GM23338 (cell line): ENCODE results near the gene ZNF550. TPM values are rescaled to one million over a fixed set of nuclear protein-coding genes. Genes with fewer than 3 reads are reported as not detected.
"Not testable (repeated sequence)": the region's sequence is repeated elsewhere in the genome, so short reads cannot be mapped to it uniquely, and the experiment has no call there.

Experiments
- ATAC-seq: fragments of 200-7000 bp; cut with Tn5 transposase; 3 replicates; pipeline ENCODE4 v1.9.1; 2020
- DNase-seq: peaks from one replicate; pipeline ENCODE4 v3.0.0-alpha.2; 2015; ENCODE audit warnings: low spot score
- H2AFZ ChIP-seq: fragments of 200-600 bp; sonication (generic); 2 replicates; pipeline ENCODE4 v1.8.0; 2016; ENCODE audit warnings: antibody characterized with exemption, mild to moderate bottlenecking, moderate library complexity
- H3F3A ChIP-seq: fragments of 200-600 bp; sonication (generic); replicated peaks from 2 replicates; pipeline ENCODE4 v1.8.0; 2017; ENCODE audit warnings: antibody characterized with exemption, mixed run types, low read depth
- H3K27ac ChIP-seq: fragments of 200-600 bp; sonication (generic); 2 replicates; pipeline ENCODE4 v1.6.1; 2016; ENCODE audit warnings: low read depth
- H3K27me3 ChIP-seq: fragments of 200-600 bp; sonication (generic); 2 replicates; pipeline ENCODE4 v1.8.0; 2016; ENCODE audit warnings: mild to moderate bottlenecking, mixed run types, moderate library complexity; ENCODE audit not compliant: insufficient read depth
- H3K36me3 ChIP-seq: fragments of 200-600 bp; sonication (generic); 2 replicates; pipeline ENCODE4 v1.8.0; 2016; ENCODE audit warnings: mild to moderate bottlenecking; ENCODE audit not compliant: insufficient read depth
- H3K4me1 ChIP-seq: fragments of 200-600 bp; sonication (generic); 2 replicates; pipeline ENCODE4 v1.8.0; 2016; ENCODE audit warnings: mild to moderate bottlenecking, moderate library complexity; ENCODE audit not compliant: insufficient read depth
- H3K4me2 ChIP-seq: fragments of 200-600 bp; sonication (generic); 2 replicates; pipeline ENCODE4 v1.7.1; 2017; ENCODE audit warnings: mixed run types
- H3K4me3 ChIP-seq: fragments of 200-600 bp; sonication (generic); 2 replicates; pipeline ENCODE4 v1.6.1; 2016; ENCODE audit warnings: mixed run types
- H3K79me2 ChIP-seq: fragments of 200-600 bp; sonication (generic); replicated peaks from 2 replicates; pipeline ENCODE4 v1.8.0; 2017; ENCODE audit warnings: mild to moderate bottlenecking; ENCODE audit not compliant: insufficient read depth
- H3K9me2 ChIP-seq: fragments of 200-600 bp; sonication (generic); 2 replicates; pipeline ENCODE4 v1.8.0; 2017; ENCODE audit not compliant: insufficient read depth
- H4K20me1 ChIP-seq: fragments of 200-600 bp; sonication (generic); replicated peaks from 2 replicates; pipeline ENCODE4 v1.8.0; 2017; ENCODE audit warnings: mild to moderate bottlenecking; ENCODE audit not compliant: insufficient read depth
- H3K27ac Mint-ChIP-seq: 2 replicates; pipeline ENCODE4 v1.8.0; 2020; ENCODE audit warnings: inconsistent platforms, mild to moderate bottlenecking, moderate library complexity, mixed read lengths
- H3K27me3 Mint-ChIP-seq: 3 replicates; pipeline ENCODE4 v1.8.0; 2022; ENCODE audit warnings: low read depth, mild to moderate bottlenecking, moderate library complexity, mixed read lengths, inconsistent platforms; ENCODE audit not compliant: insufficient read depth, poor library complexity
- H3K36me3 Mint-ChIP-seq: 3 replicates; pipeline ENCODE4 v1.8.0; 2021; ENCODE audit warnings: low read depth, mild to moderate bottlenecking, inconsistent platforms, moderate library complexity, mixed read lengths
- H3K4me1 Mint-ChIP-seq: 3 replicates; pipeline ENCODE4 v1.8.0; 2020; ENCODE audit warnings: mild to moderate bottlenecking, inconsistent platforms, mixed read lengths
- H3K4me3 Mint-ChIP-seq: 3 replicates; pipeline ENCODE4 v1.8.0; 2021; ENCODE audit warnings: moderate library complexity, mild to moderate bottlenecking, inconsistent platforms, mixed read lengths
- H3K9me3 Mint-ChIP-seq: 3 replicates; pipeline ENCODE4 v1.8.0; 2020; ENCODE audit warnings: moderate library complexity, mild to moderate bottlenecking, inconsistent platforms, mixed read lengths
- CREB1 ChIP-seq: fragments of 250-450 bp; sonication (Bioruptor Pico); IDR thresholded peaks from 2 replicates; pipeline ENCODE4 v1.5.0; 2020; ENCODE audit warnings: low read depth, mild to moderate bottlenecking, moderate library complexity
- POLR2AphosphoS5 ChIP-seq: IDR thresholded peaks from 2 replicates; pipeline ENCODE4 v1.6.1; 2016; ENCODE audit warnings: antibody characterized with exemption, low read depth
- polyA plus RNA-seq: library from polyadenylated mRNA; unstranded; fragments of >200 nt; fragmentation: Nextera tagmentation; extraction: Ambion mirVana; gene quantifications from 2 replicates; pipeline ENCODE4 v1.2.1, GENCODE V29; 2016
- total RNA-seq: library from RNA; depleted of rRNA; stranded (reverse); fragments of >200 nt; shearing (Covaris generic); gene quantifications from 2 replicates; pipeline ENCODE4 v1.2.3, GENCODE V29; 2014
- TF ChIP-seq, protein P1 (sequence below): IDR thresholded peaks from 2 replicates; pipeline ENCODE4 v1.6.1; 2016; ENCODE audit warnings: antibody characterized with exemption
- TF ChIP-seq, protein P2 (sequence below): fragments of 250-450 bp; sonication (Bioruptor Pico); IDR thresholded peaks from 2 replicates; pipeline ENCODE4 v1.5.0; 2020; ENCODE audit warnings: mild to moderate bottlenecking, moderate library complexity

ZNF550 gene
- total and polyA plus RNA-seq, 2 experiments from 2014 or later: 5.7 to 14.7 TPM

DNA sequence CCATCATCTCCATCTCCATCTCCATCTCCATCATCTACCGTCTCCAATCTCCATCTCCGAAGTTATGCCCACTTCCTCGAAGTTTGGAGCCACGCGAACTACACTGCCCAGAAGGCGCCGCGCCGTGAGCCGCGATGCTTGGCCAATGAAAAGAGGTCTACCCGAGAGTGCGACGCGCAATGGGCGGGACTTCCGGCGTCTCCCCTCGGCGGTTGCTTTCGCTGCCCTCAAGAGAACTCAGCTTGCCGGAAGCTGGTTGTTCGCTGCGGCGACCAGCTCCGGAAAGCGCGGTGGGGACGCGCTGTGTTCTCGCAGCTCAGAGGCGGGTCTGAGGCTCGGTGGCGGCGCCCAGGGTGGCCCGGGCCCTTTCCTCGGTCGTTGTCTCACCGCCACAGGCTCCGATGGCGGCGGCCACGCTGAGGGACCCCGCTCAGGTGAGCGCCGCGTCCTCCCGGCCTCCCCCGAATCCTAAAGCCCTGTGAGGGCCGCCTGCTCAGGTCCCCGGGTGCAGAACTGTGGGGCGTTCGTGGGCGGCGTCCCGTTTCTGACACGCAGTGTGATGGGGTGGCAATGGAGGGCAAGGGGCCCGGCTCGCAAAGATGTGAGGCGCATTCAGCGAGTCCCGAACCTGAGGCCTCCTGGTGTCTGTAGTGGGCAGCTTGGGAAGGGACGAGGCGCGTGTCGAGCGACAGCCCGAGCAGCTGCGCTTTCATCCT, 59.8 kb downstream of the ZNF550 start, which contains the start of gene ZNF773:
ZNF773 (plus strand) TSS at position 259 of the 716 bp plus-strand sequence; CDS start at position 402, 143 bp downstream.
- H4K20me1 ChIP-seq, H3K27me3 Mint-ChIP-seq, H3K4me1 ChIP-seq, H3K9me3 Mint-ChIP-seq, H3K27ac ChIP-seq, H3K27me3 ChIP-seq, H3K27ac Mint-ChIP-seq, H3K9me2 ChIP-seq, H2AFZ ChIP-seq, H3F3A ChIP-seq, H3K36me3 ChIP-seq, H3K4me1 Mint-ChIP-seq: not testable (repeated sequence)
- ATAC-seq (peak; percentile 98), DNase-seq (peak; percentile 98)
- H3K4me3 ChIP-seq: peak within 1 kb of the TSS; percentile 71
- Mint-ChIP-seq H3K36me3 (peaks cover 36% of the 10 kb centered on the region), H3K4me3 (peak within 1 kb of the TSS; percentile 82)
- peak within 1 kb of the TSS; percentile 82 for H3K4me2 ChIP-seq
- TF ChIP-seq, protein P1, sequence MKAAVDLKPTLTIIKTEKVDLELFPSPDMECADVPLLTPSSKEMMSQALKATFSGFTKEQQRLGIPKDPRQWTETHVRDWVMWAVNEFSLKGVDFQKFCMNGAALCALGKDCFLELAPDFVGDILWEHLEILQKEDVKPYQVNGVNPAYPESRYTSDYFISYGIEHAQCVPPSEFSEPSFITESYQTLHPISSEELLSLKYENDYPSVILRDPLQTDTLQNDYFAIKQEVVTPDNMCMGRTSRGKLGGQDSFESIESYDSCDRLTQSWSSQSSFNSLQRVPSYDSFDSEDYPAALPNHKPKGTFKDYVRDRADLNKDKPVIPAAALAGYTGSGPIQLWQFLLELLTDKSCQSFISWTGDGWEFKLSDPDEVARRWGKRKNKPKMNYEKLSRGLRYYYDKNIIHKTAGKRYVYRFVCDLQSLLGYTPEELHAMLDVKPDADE: peak; percentile 84
- TF ChIP-seq POLR2AphosphoS5: peak; percentile 91
- peak; percentile 85 for TF ChIP-seq CREB1 (CRISPR knock-in tag)
- TF ChIP-seq, protein P2, sequence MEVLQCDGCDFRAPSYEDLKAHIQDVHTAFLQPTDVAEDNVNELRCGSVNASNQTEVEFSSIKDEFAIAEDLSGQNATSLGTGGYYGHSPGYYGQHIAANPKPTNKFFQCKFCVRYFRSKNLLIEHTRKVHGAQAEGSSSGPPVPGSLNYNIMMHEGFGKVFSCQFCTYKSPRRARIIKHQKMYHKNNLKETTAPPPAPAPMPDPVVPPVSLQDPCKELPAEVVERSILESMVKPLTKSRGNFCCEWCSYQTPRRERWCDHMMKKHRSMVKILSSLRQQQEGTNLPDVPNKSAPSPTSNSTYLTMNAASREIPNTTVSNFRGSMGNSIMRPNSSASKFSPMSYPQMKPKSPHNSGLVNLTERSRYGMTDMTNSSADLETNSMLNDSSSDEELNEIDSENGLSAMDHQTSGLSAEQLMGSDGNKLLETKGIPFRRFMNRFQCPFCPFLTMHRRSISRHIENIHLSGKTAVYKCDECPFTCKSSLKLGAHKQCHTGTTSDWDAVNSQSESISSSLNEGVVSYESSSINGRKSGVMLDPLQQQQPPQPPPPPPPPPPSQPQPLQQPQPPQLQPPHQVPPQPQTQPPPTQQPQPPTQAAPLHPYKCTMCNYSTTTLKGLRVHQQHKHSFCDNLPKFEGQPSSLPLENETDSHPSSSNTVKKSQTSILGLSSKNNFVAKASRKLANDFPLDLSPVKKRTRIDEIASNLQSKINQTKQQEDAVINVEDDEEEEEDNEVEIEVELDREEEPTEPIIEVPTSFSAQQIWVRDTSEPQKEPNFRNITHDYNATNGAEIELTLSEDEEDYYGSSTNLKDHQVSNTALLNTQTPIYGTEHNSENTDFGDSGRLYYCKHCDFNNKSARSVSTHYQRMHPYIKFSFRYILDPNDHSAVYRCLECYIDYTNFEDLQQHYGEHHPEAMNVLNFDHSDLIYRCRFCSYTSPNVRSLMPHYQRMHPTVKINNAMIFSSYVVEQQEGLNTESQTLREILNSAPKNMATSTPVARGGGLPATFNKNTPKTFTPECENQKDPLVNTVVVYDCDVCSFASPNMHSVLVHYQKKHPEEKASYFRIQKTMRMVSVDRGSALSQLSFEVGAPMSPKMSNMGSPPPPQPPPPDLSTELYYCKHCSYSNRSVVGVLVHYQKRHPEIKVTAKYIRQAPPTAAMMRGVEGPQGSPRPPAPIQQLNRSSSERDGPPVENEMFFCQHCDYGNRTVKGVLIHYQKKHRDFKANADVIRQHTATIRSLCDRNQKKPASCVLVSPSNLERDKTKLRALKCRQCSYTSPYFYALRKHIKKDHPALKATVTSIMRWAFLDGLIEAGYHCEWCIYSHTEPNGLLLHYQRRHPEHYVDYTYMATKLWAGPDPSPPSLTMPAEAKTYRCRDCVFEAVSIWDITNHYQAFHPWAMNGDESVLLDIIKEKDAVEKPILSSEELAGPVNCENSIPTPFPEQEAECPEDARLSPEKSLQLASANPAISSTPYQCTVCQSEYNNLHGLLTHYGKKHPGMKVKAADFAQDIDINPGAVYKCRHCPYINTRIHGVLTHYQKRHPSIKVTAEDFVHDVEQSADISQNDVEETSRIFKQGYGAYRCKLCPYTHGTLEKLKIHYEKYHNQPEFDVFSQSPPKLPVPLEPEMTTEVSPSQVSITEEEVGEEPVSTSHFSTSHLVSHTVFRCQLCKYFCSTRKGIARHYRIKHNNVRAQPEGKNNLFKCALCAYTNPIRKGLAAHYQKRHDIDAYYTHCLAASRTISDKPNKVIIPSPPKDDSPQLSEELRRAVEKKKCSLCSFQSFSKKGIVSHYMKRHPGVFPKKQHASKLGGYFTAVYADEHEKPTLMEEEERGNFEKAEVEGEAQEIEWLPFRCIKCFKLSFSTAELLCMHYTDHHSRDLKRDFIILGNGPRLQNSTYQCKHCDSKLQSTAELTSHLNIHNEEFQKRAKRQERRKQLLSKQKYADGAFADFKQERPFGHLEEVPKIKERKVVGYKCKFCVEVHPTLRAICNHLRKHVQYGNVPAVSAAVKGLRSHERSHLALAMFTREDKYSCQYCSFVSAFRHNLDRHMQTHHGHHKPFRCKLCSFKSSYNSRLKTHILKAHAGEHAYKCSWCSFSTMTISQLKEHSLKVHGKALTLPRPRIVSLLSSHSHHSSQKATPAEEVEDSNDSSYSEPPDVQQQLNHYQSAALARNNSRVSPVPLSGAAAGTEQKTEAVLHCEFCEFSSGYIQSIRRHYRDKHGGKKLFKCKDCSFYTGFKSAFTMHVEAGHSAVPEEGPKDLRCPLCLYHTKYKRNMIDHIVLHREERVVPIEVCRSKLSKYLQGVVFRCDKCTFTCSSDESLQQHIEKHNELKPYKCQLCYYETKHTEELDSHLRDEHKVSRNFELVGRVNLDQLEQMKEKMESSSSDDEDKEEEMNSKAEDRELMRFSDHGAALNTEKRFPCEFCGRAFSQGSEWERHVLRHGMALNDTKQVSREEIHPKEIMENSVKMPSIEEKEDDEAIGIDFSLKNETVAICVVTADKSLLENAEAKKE (CRISPR knock-in tag): peak; percentile 51; the same call in 1 of the 2 replicates
- peaks cover 28% of the 10 kb centered on the region for H3K79me2 ChIP-seq

DNA sequence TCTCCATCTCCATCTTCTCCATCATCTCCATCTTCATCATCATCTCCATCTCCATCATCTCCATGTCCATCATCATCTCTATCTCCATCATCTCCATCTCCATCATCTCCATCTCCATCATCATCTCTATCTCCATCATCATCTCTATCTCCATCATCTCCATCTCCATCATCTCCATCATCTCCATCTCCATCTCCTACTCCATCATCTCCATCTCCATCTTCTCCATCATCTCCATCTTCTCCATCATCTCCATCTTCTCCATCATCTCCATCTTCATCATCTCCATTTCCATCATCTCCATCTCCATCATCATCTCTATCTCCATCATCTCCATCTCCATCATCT, 60.4 kb downstream of the ZNF550 start:
- H3K27me3 Mint-ChIP-seq, H3K27me3 ChIP-seq, H3F3A ChIP-seq, H3K4me2 ChIP-seq, H3K9me2 ChIP-seq, H3K36me3 ChIP-seq, H3K4me1 Mint-ChIP-seq, H3K4me1 ChIP-seq, H4K20me1 ChIP-seq, ATAC-seq, H3K27ac ChIP-seq, H3K27ac Mint-ChIP-seq, H2AFZ ChIP-seq, H3K9me3 Mint-ChIP-seq, H3K4me3 ChIP-seq, DNase-seq: not testable (repeated sequence)
- Mint-ChIP-seq H3K4me3 (peak overlapping the region; percentile 82), H3K36me3 (peaks cover 36% of the 10 kb centered on the region)
- peaks cover 28% of the 10 kb centered on the region for H3K79me2 ChIP-seq

DNA sequence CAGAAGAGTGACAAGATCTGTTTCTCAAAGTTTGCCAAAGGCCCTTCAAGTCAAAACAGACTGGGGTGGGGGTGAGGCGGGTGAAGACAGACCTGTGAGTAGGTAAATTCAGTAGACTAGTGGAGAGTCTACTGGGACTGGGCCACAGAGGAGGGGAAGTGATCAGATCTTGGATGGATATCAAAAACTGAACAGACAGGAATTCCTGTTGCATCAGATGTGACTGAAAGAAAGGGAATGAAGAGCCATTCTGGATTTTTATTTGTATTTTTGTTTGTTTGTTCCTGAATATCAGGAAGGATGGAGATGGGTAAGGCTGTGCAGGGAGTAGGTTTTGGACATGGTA, 71.4 kb downstream of the ZNF550 start:
- peak overlapping the region; percentile 20; the same call in 1 of the 2 replicates for H3K27ac Mint-ChIP-seq

More for the DNA sequence above, 71.4 kb downstream of the ZNF550 start:
- not testable (repeated sequence) for H3K27me3 Mint-ChIP-seq, H3K4me1 ChIP-seq, H3K9me2 ChIP-seq, H3K27me3 ChIP-seq, H3F3A ChIP-seq, DNase-seq, H4K20me1 ChIP-seq, H3K27ac ChIP-seq, H3K79me2 ChIP-seq, ATAC-seq, H3K36me3 ChIP-seq, H3K4me1 Mint-ChIP-seq, H2AFZ ChIP-seq
- Histone ChIP-seq H3K4me2 (peak overlapping the region; percentile 80), H3K4me3 (peak overlapping the region; percentile 54; the same call in 1 of the 2 replicates)
- Mint-ChIP-seq H3K4me3 (peak overlapping the region; percentile 80), H3K36me3 (peaks cover 37% of the 10 kb centered on the region), H3K9me3 (peaks cover 14% of the 10 kb centered on the region)
